GDM1 (cell line): ENCODE measurements around the gene RCL1.

Experiments used
- DNase-seq: peaks from one replicate; lab custom pipeline; 2025; lab: John Stamatoyannopoulos, UW

RCL1 gene

GRCh38 chr9:4811824-4812223, 19.1 kb downstream of the RCL1 start:
- no peak for DNase-seq

GRCh38 chr9:4812858-4813257, 20.1 kb downstream of the RCL1 start:
- no peak for DNase-seq

GRCh38 chr9:4814913-4815312, 22.2 kb downstream of the RCL1 start:
- no peak for DNase-seq

- no peak for DNase-seq
Observed at GRCh38 chr9:4815381-4815956, 22.7 kb downstream of the RCL1 start.

- DNase-seq: no peak
Observed at GRCh38 chr9:4820168-4820567, 27.4 kb downstream of the RCL1 start.

GRCh38 chr9:4821133-4821532, 28.4 kb downstream of the RCL1 start:
- no peak for DNase-seq

GRCh38 chr9:4822057-4822456, 29.3 kb downstream of the RCL1 start:
- no peak for DNase-seq

GRCh38 chr9:4826417-4827166, 33.8 kb downstream of the RCL1 start:
- DNase-seq: no peak

- DNase-seq: no peak
Observed at GRCh38 chr9:4827224-4827623, 34.5 kb downstream of the RCL1 start.

- DNase-seq: no peak
Observed at GRCh38 chr9:4828761-4829160, 36.0 kb downstream of the RCL1 start.

GRCh38 chr9:4829969-4830368, 37.2 kb downstream of the RCL1 start:
- no peak for DNase-seq

GRCh38 chr9:4830699-4831098, 38.0 kb downstream of the RCL1 start:
- DNase-seq: no peak

- DNase-seq: no peak
Observed at GRCh38 chr9:4831119-4831518, 38.4 kb downstream of the RCL1 start.

- no peak for DNase-seq
Observed at GRCh38 chr9:4831944-4832343, 39.2 kb downstream of the RCL1 start.

GRCh38 chr9:4832786-4833579, 40.2 kb downstream of the RCL1 start:
- no peak for DNase-seq

GRCh38 chr9:4833781-4834560, 41.2 kb downstream of the RCL1 start:
- no peak for DNase-seq

- no peak for DNase-seq
Observed at GRCh38 chr9:4836676-4837075, 43.9 kb downstream of the RCL1 start.

GRCh38 chr9:4837261-4838188, 44.8 kb downstream of the RCL1 start:
- DNase-seq: no peak

- no peak for DNase-seq
Observed at GRCh38 chr9:4838189-4838546, 45.4 kb downstream of the RCL1 start.

- no peak for DNase-seq
Observed at GRCh38 chr9:4839470-4839912, 46.7 kb downstream of the RCL1 start.

- DNase-seq: no peak
Observed at GRCh38 chr9:4840018-4840417, 47.3 kb downstream of the RCL1 start.
